GM12874 (cell line): Measurements from ENCODE around the gene HPCAL4.

Experiments used
- CTCF ChIP-seq: IDR thresholded peaks from 2 replicates; pipeline ENCODE4 v1.5.1; 2011; ENCODE audit warnings: low read depth, mild to moderate bottlenecking, control low read depth, low read length, moderate library complexity; ENCODE audit not compliant: insufficient read depth

HPCAL4 gene

GRCh38 chr1:39676948-39677548 is 14.2 kb downstream of the HPCAL4 start:
- no peak for TF ChIP-seq CTCF

- TF ChIP-seq CTCF = no peak
These were observed 16.0 kb downstream of the HPCAL4 start for GRCh38 chr1:39675220-39675619.

GRCh38 chr1:39673215-39673614 is 18.0 kb downstream of the HPCAL4 start:
- TF ChIP-seq CTCF = no peak

GRCh38 chr1:39672551-39672947 is 18.7 kb downstream of the HPCAL4 start:
- peak; percentile 80 for TF ChIP-seq CTCF

GRCh38 chr1:39671793-39672550 is 19.3 kb downstream of the HPCAL4 start, which contains the start of gene NT5C1A:
Gene NT5C1A, minus strand, starts transcription at chr1:39672107. Its CDS starts 69 bp downstream, at chr1:39672038.
- TF ChIP-seq CTCF = no peak

GRCh38 chr1:39671433-39671792 is 19.8 kb downstream of the HPCAL4 start:
- no peak for TF ChIP-seq CTCF

GRCh38 chr1:39670689-39671088 is 20.5 kb downstream of the HPCAL4 start:
- TF ChIP-seq CTCF = no peak
